NOMO-1 treated with dmso at 0.1 percent for 144 hours (cell line): ENCODE data around the gene AHNAK2.
"Not testable (repeated sequence)": the region's sequence is repeated elsewhere in the genome, so short reads cannot be mapped to it uniquely, and the experiment has no call there.

Experiments used
- DNase-seq: peaks from one replicate; lab custom pipeline; 2025; ENCODE audit not compliant: unreplicated experiment; lab: John Stamatoyannopoulos, UW

The AHNAK2 gene

GRCh38 chr14:104977681-104978653 lies at the start of gene AHNAK2:
Gene AHNAK2, minus strand, starts transcription at chr14:104978374. Its CDS starts 137 bp downstream, at chr14:104978237.
- peak; percentile 14 for DNase-seq

GRCh38 chr14:105027718-105028117 lies 49.5 kb upstream of the AHNAK2 start:
- not testable (repeated sequence) for DNase-seq

- no peak for DNase-seq
Observed at GRCh38 chr14:105026802-105027563, 48.8 kb upstream of the AHNAK2 start.

- DNase-seq, result peak; percentile 41
Observed at GRCh38 chr14:105026033-105026785, 48.0 kb upstream of the AHNAK2 start.

- no peak for DNase-seq
Observed at GRCh38 chr14:105025429-105025828, 47.3 kb upstream of the AHNAK2 start.

GRCh38 chr14:105023791-105024480 lies 45.8 kb upstream of the AHNAK2 start:
- DNase-seq, result no peak

- no peak for DNase-seq
Observed at GRCh38 chr14:105023144-105023543, 45.0 kb upstream of the AHNAK2 start.

- DNase-seq, result no peak
Observed at GRCh38 chr14:105022276-105022670, 44.1 kb upstream of the AHNAK2 start.

- DNase-seq, result peak; percentile 25
Observed at GRCh38 chr14:105021656-105022275, 43.6 kb upstream of the AHNAK2 start.

- DNase-seq, result peak; percentile 97
Observed at GRCh38 chr14:105020815-105021655, 42.9 kb upstream of the AHNAK2 start, which contains the start of gene CDCA4. Gene CDCA4, minus strand, starts transcription at chr14:105021083. Its CDS starts 9,154 bp downstream, at chr14:105011929.

- no peak for DNase-seq
Observed at GRCh38 chr14:105019861-105020814, 42.0 kb upstream of the AHNAK2 start.

- DNase-seq, result no peak
Observed at GRCh38 chr14:105018414-105018813, 40.2 kb upstream of the AHNAK2 start.

GRCh38 chr14:105015905-105016304 lies 37.7 kb upstream of the AHNAK2 start:
- DNase-seq, result no peak

- DNase-seq, result no peak
Observed at GRCh38 chr14:105015242-105015641, 37.1 kb upstream of the AHNAK2 start.

- DNase-seq, result no peak
Observed at GRCh38 chr14:105014631-105015030, 36.5 kb upstream of the AHNAK2 start.

- no peak for DNase-seq
Observed at GRCh38 chr14:105014032-105014431, 35.9 kb upstream of the AHNAK2 start.

- no peak for DNase-seq
Observed at GRCh38 chr14:105013150-105013785, 35.1 kb upstream of the AHNAK2 start.
